NT2/D1 (cell line): ENCODE measurements around the gene LRRK1.

Experiments
- DNase-seq: peaks from one replicate; pipeline ENCODE4 v3.0.0-alpha.2; 2011; ENCODE audit warnings: low read depth, low spot score
- H3K27me3 ChIP-seq: 2 replicates; pipeline ENCODE4 v1.6.0; 2011; ENCODE audit warnings: mild to moderate bottlenecking; ENCODE audit not compliant: insufficient read length, insufficient read depth
- H3K36me3 ChIP-seq: 2 replicates; pipeline ENCODE4 v1.6.1; 2011; ENCODE audit warnings: mild to moderate bottlenecking, low read length, mixed read lengths; ENCODE audit not compliant: insufficient read depth, insufficient read length
- H3K4me1 ChIP-seq: 2 replicates; pipeline ENCODE4 v1.5.1; 2011; ENCODE audit not compliant: insufficient read depth, insufficient read length
- H3K4me3 ChIP-seq: 2 replicates; pipeline ENCODE4 v1.5.1; 2011; ENCODE audit warnings: low read depth; ENCODE audit not compliant: insufficient read length
- H3K9ac ChIP-seq: 2 replicates; pipeline ENCODE4 v1.6.0; 2011; ENCODE audit warnings: low read depth; ENCODE audit not compliant: insufficient read length
- H3K9me3 ChIP-seq: 2 replicates; pipeline ENCODE4 v1.5.1; 2011; ENCODE audit warnings: mild to moderate bottlenecking, low read length; ENCODE audit not compliant: insufficient read depth
- SUZ12 ChIP-seq: IDR thresholded peaks from 2 replicates; pipeline ENCODE4 v1.6.1; 2011; ENCODE audit not compliant: insufficient read length, insufficient read depth; ENCODE audit errors: extremely low read depth
- YY1 ChIP-seq: IDR thresholded peaks from 2 replicates; pipeline ENCODE4 v1.6.1; 2011; ENCODE audit not compliant: insufficient read length, insufficient read depth
- ZNF274 ChIP-seq: IDR thresholded peaks from 2 replicates; pipeline ENCODE4 v1.6.1; 2011; ENCODE audit warnings: mild to moderate bottlenecking, low read depth, low read length

LRRK1 gene

GRCh38 chr15:100899601-100900000 is 19.6 kb upstream of the LRRK1 start:
- no peak overlapping the region for H3K9ac ChIP-seq
- no peak for DNase-seq
- peaks cover 1% of the 10 kb centered on the region for H3K36me3 ChIP-seq
- peaks cover 8% of the 10 kb centered on the region for H3K4me1 ChIP-seq
- peaks cover 11% of the 10 kb centered on the region; the same call in 1 of the 2 replicates for H3K9me3 ChIP-seq
- TF ChIP-seq ZNF274: no peak
- no peak for TF ChIP-seq YY1
- no peak for TF ChIP-seq SUZ12
- H3K4me3 ChIP-seq: no peak overlapping the region
- H3K27me3 ChIP-seq: no peaks in the 10 kb centered on the region

DNA sequence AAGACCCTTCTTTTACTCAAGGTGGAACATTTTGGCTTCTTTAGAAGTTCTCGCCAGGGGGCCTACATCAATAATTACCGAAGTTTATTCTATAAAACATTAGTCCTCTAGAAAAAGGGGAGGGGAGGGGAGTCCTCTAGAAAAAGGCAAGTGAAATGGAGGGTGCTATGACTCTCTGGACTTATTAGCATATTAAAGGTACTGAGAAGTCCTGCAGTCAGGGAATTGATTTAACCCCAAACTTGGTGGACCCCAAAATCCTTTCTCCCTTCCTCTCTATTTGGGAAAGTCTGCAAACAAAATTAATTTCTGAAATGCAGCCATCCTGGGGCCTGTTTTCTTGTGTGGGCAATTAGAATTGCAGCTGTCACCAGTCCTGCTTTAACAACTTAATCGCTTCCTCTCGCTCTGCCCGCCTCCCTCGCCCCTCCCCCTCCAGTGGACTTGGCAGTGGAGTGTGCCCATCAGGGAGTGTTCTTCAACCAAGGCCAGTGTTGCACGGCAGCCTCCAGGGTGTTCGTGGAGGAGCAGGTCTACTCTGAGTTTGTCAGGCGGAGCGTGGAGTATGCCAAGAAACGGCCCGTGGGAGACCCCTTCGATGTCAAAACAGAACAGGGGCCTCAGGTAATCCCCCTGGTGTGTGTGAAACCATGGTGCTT is 18.9 kb upstream of the LRRK1 start:
- Histone ChIP-seq H3K27me3 (no peaks in the 10 kb centered on the region), H3K4me3 (no peak overlapping the region), H3K9me3 (peaks cover 15% of the 10 kb centered on the region; the same call in 1 of the 2 replicates), H3K9ac (no peak overlapping the region), H3K4me1 (peaks cover 8% of the 10 kb centered on the region), H3K36me3 (peaks cover 2% of the 10 kb centered on the region)
- TF ChIP-seq ZNF274 (no peak), SUZ12 (no peak), YY1 (no peak)
- DNase-seq: no peak

DNA sequence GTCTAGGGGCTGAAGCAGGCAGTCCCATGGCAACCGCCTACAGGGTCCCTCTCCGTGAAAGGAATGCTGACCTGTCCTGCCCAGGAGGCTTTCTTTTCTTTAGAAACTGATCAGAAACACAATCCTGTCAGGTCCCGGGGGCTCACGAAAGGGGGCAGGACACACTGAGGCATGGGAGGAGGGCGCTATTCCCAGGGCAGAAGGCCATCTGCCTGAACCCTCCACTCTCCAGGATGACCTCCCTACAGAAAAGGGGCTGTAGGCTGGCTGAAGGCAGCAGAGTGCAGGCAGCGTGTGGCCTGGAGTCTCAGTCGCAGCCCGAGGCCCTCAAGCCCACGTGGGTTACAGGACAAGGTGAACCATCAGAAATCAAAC is 18.4 kb upstream of the LRRK1 start:
- Histone ChIP-seq H3K4me3 (no peak overlapping the region), H3K9ac (peak overlapping the region; percentile 35), H3K27me3 (no peaks in the 10 kb centered on the region), H3K4me1 (peaks cover 8% of the 10 kb centered on the region), H3K36me3 (peaks cover 2% of the 10 kb centered on the region), H3K9me3 (peaks cover 15% of the 10 kb centered on the region; the same call in 1 of the 2 replicates)
- TF ChIP-seq YY1 (no peak), ZNF274 (no peak), SUZ12 (no peak)
- DNase-seq: no peak

DNA sequence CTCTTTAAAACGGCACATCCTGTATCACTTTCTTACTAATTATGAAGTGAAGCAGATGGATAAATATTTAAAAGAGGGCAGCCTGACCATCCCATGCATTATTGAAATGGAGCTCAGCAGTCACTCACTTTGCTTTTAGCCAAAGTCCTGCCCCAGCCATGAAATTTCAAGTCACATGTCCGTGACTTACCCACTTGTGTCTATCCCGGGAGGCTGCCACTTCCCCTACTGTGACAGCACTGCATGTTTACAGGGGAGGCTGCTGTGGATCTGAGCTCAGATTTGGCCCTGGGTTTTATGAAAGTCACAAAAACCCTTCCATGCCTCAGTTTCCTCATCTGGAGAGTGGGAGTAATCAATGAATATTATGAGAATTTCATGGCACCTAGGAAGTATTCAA is 17.9 kb upstream of the LRRK1 start:
- Histone ChIP-seq H3K4me1 (peaks cover 8% of the 10 kb centered on the region), H3K36me3 (peaks cover 2% of the 10 kb centered on the region), H3K4me3 (no peak overlapping the region)

GRCh38 chr15:100901702-100902435 is 17.3 kb upstream of the LRRK1 start:
- Histone ChIP-seq H3K4me3 (no peak overlapping the region), H3K36me3 (peaks cover 2% of the 10 kb centered on the region), H3K27me3 (no peaks in the 10 kb centered on the region)

More for the DNA sequence above, 17.9 kb upstream of the LRRK1 start:
- H3K27me3 ChIP-seq: no peaks in the 10 kb centered on the region
- peak overlapping the region; percentile 35 for H3K9ac ChIP-seq
- peaks cover 15% of the 10 kb centered on the region; the same call in 1 of the 2 replicates for H3K9me3 ChIP-seq
- TF ChIP-seq YY1: no peak
- TF ChIP-seq ZNF274: no peak
- no peak for TF ChIP-seq SUZ12
- no peak for DNase-seq

GRCh38 chr15:100902436-100903167 is 16.6 kb upstream of the LRRK1 start:
- Histone ChIP-seq H3K4me3 (no peak overlapping the region), H3K9me3 (peaks cover 15% of the 10 kb centered on the region; the same call in 1 of the 2 replicates), H3K27me3 (no peaks in the 10 kb centered on the region), H3K4me1 (peaks cover 4% of the 10 kb centered on the region), H3K36me3 (peaks cover 2% of the 10 kb centered on the region), H3K9ac (no peak overlapping the region)
- no peak for DNase-seq
- TF ChIP-seq ZNF274 (no peak), SUZ12 (no peak), YY1 (no peak)

More at GRCh38 chr15:100901702-100902435, 17.3 kb upstream of the LRRK1 start:
- TF ChIP-seq SUZ12 (no peak), YY1 (no peak)
- no peak for DNase-seq
- Histone ChIP-seq H3K9me3 (peaks cover 15% of the 10 kb centered on the region; the same call in 1 of the 2 replicates), H3K9ac (no peak overlapping the region), H3K4me1 (peaks cover 8% of the 10 kb centered on the region)
